ES-I3 (cell line): ENCODE data around the gene FAM25G.
"Not testable (repeated sequence)": the region's sequence is repeated elsewhere in the genome, so short reads cannot be mapped to it uniquely, and the experiment has no call there.

Experiments used
- H3K36me3 ChIP-seq: 2 replicates; pipeline ENCODE4 v1.6.1; 2013; ENCODE audit warnings: mild to moderate bottlenecking, low read length, control low read depth, moderate library complexity; ENCODE audit not compliant: insufficient read depth
- H3K4me1 ChIP-seq: 2 replicates; pipeline ENCODE4 v1.6.1; 2013; ENCODE audit warnings: mild to moderate bottlenecking, control low read depth, low read length; ENCODE audit not compliant: insufficient read depth
- H3K9ac ChIP-seq: 2 replicates; pipeline ENCODE4 v1.6.1; 2013; ENCODE audit warnings: low read depth, mild to moderate bottlenecking, low read length, moderate library complexity
- H3K9me3 ChIP-seq: 2 replicates; pipeline ENCODE4 v1.6.1; 2013; ENCODE audit warnings: mild to moderate bottlenecking, low read length, moderate library complexity; ENCODE audit not compliant: control insufficient read depth, insufficient read depth

Gene FAM25G

GRCh38 chr10:47473516-47473915 is 18.0 kb downstream of the FAM25G start:
- H3K9ac ChIP-seq, H3K36me3 ChIP-seq, H3K9me3 ChIP-seq, H3K4me1 ChIP-seq: not testable (repeated sequence)

DNA sequence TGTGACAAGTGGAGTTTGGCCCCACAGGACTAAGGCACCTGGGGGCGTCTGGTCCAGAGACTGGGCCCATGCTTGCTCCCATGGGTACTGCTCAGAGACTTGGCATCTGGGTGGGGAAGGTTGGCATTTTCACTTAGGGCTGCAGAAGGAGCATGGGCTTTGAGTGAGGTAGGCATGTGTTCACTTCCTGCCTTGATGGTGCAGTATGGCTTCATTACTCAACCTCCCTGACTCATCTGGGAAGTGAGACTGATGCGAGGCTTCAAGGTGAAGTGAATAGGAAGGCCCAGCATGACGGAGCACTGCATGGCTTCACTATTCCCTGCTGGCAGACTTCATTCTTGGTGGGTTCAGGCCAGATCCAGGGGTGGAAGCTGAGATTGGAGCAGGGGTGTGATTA is 18.9 kb downstream of the FAM25G start:
- H3K9ac ChIP-seq, H3K9me3 ChIP-seq, H3K4me1 ChIP-seq, H3K36me3 ChIP-seq: not testable (repeated sequence)

DNA sequence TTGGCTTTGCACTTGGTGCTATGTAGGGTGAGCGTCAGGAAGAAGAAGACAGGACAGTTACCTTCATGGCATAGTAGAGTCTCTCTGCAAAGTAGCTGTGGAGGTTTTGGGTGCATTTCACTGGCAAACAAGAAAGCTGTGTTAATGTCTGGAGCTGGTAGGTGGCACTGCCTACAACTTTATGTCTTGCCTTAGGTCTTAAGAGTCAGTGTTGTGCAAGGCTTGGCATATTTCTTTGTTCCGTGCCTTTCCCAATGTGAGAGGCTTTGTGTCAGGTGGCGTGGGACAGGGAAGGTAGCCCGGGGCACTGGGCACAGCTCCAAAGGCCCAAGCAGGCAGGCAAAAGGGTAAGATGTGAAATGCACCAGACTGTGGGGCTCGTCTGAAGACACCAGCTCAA is 19.4 kb downstream of the FAM25G start:
- not testable (repeated sequence) for H3K4me1 ChIP-seq, H3K9ac ChIP-seq, H3K36me3 ChIP-seq, H3K9me3 ChIP-seq

- not testable (repeated sequence) for H3K4me1 ChIP-seq, H3K9me3 ChIP-seq, H3K9ac ChIP-seq, H3K36me3 ChIP-seq
Measured at GRCh38 chr10:47468731-47469528, 22.6 kb downstream of the FAM25G start.

DNA sequence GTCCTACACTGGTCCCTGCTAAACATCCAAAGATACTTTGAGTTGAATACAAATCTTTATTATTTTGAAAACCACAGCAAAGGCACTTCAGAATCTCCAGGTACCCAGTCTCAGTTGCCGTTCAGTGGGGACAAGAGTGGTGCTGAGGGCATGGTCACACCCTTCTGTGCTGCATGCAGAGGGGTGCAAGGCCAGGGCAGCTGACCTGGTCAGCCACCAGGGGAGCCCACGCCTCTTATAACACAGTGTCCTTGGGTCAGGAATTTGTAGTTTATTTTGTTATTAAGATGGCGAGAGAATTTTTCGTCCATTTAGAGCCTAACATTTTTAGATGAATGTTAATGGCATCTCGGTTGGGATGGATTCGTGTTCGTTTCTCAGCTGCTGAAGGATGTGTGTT is 23.5 kb downstream of the FAM25G start:
- H3K4me1 ChIP-seq, result not testable (repeated sequence)

DNA sequence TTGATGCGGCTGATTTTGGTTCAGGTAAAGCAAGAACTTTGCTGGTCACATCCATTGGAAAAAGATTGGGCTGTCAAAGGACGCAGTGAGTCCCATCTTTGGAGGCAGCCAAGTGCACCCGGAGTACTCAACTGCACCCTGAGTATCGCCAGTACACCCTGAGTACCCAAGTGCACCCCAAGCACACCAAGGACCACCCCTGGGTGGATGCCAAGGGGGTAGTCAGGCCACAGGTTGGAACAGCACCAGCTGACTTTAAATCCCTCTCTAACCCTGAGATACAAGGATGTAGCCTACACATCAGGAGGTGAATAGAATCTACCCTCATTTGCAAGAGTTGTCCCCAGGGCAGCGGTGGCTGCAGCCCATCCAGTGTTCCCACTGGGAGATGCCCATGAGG is 24.0 kb downstream of the FAM25G start:
- H3K36me3 ChIP-seq, H3K9me3 ChIP-seq, H3K9ac ChIP-seq, H3K4me1 ChIP-seq: not testable (repeated sequence)

More for the DNA sequence above, 23.5 kb downstream of the FAM25G start:
- H3K36me3 ChIP-seq, H3K9ac ChIP-seq, H3K9me3 ChIP-seq: not testable (repeated sequence)

DNA sequence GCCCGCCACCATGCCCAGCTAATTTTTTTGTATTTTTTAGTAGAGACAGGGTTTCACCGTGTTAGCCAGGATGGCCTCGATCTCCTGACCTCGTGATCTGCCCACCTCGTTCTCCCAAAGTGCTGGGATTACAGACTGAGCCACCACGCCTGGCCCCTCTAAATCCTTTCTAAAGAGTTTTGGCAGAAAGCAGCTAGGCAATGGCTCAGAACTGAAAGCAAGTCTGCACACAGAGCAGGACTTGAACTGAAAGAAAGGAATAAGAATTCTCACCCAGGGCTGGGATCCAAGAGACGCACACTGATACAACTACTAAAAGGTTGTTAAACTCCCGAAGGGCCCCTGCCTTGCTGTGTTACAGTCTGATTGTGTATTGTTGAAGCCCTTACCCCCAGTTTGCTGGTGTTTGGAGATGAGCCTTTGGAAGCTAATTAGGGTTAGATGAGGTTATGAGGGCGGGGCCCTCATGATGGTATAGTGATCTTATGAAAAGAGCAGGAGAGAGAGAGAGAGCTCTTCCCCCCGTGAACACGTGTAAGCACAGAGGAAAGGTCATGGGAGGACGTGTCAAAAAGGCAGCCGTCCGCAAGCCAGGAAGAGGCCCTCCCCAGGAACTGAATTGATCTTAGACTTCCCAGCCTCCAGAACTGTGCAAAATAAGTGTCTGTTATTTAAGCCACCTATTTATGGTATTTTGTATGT is 26.1 kb downstream of the FAM25G start:
- H3K9ac ChIP-seq, H3K36me3 ChIP-seq, H3K4me1 ChIP-seq, H3K9me3 ChIP-seq: not testable (repeated sequence)

DNA sequence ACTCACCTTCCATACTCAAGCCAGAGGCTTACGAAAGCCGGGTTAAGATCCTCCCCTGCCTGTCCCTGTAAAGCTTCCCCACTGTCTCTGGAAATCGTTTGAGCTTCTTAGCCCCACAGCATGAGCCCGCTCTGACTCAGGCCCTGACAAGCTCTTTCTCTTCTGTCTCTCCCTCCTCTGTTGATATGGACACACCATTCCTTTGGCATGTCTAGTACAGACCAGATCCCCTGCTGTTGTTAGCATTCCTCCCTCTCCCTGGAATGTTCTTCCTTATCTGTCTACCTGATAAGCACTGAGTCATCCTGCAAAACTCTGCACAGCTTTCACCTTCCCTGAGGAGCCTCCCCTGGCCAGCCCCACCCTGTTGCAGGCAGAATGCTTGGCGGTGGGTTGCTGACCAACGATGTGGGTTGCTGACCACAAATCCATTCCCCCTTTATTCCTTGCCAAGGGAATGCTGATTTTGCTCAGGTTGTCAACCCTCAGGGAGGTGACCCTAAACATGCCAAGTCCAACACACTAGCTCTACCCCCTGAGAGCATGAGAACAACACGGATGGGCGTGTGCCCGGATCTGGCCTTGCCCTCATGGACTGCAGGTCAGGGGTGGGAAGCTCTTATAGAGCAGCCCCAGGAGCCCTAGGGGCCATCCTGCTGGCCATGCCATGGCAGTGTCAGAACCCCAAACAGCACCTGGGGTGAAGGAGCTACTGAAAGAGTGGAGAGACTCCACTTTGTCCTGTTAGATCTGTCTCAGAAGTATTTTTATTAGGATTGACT is 28.7 kb downstream of the FAM25G start:
- H3K9ac ChIP-seq, H3K4me1 ChIP-seq, H3K36me3 ChIP-seq, H3K9me3 ChIP-seq: not testable (repeated sequence)

GRCh38 chr10:47461261-47461687 is 30.2 kb downstream of the FAM25G start:
- not testable (repeated sequence) for H3K4me1 ChIP-seq, H3K9me3 ChIP-seq, H3K36me3 ChIP-seq, H3K9ac ChIP-seq

- H3K9ac ChIP-seq, result no peak overlapping the region
- no peaks in the 10 kb centered on the region for H3K9me3 ChIP-seq
- no peaks in the 10 kb centered on the region for H3K36me3 ChIP-seq
- H3K4me1 ChIP-seq, result no peaks in the 10 kb centered on the region
Measured at GRCh38 chr10:47458466-47459154, 32.9 kb downstream of the FAM25G start.

DNA sequence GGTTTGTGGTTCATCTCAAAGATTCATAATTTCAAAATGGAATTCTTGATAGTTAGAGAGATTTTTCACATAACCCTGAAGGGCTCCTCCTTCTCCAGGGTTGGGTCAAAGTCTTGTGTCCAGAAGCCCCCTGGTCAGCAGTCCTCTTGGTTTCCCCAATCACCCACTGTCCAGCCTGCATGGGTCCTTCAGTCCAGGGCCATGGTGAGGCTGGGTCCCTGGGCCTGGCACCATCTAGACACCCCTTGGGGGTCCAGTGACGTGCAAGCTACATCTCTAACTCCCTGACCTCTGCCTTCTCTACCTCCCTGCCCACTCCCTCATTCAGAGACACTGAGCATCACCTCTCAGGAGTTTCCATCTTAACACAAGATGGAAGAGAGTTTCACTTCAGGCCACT is 33.7 kb downstream of the FAM25G start:
- no peak overlapping the region for H3K9ac ChIP-seq
- peaks cover under 1% of the 10 kb centered on the region; the same call in 1 of the 2 replicates for H3K4me1 ChIP-seq
- H3K9me3 ChIP-seq, result no peaks in the 10 kb centered on the region
- H3K36me3 ChIP-seq, result no peaks in the 10 kb centered on the region

DNA sequence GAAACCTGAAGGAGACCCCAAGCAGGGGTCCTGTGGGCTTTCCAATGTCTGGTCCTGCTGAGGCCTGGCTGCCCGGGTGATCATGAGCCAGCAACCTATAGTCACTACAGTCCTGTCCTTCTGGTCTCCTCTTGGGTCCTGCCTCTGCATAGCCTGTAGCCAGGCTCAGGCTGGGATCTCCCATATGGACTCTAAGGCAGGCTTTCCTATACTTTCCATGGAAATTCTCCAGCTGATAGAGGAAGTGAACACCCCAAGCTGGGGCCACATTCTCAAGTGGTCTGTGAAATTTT is 34.0 kb downstream of the FAM25G start:
- Histone ChIP-seq H3K9me3 (no peaks in the 10 kb centered on the region), H3K9ac (no peak overlapping the region), H3K4me1 (peaks cover 4% of the 10 kb centered on the region; the same call in 1 of the 2 replicates), H3K36me3 (no peaks in the 10 kb centered on the region)

DNA sequence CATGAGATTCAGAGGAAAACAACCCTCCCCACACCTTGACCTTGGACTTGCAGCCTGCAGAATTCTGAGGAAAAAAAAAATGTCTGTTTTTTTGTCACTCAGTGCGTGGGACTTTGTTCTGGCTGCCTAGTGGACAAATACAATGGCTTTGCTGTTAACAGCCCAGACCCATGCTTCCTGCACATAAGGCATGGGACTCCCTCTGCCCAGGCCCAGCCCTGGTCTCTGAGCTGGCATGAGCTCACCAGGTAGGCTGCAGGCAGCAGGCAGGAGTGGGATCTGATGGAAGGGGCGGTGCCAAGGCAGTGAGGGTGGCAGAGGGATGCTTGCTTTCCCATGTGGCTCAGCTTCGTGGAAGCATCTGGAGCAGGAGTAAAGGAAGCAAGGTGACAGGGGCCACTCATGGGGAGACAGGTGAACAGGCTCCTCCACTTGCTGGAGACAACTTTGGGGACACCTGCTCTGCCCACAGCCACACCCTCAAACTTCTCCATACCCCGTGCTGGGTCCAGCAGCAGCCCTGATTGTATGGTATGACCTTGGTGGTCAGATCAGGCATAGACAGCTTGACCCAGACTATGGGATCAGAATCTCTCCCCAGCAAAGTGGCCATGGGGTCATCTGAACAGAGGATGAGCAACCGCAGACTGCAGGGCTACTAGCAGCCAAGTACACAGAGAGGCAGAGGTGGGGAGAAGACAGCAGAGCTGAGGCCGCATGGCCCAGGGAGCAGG is 34.5 kb downstream of the FAM25G start:
- H3K36me3 ChIP-seq, result no peaks in the 10 kb centered on the region
- no peak overlapping the region for H3K9ac ChIP-seq
- peaks cover 9% of the 10 kb centered on the region; the same call in 1 of the 2 replicates for H3K4me1 ChIP-seq
- H3K9me3 ChIP-seq, result no peaks in the 10 kb centered on the region
